Vagina (tissue), 2 donors: ENCODE data around the gene IQGAP2.

ENCODE experiments used
- POLR2A ChIP-seq, 2 donors: fragments of 450-650 bp; IDR thresholded peaks; one replicate each; pipeline ENCODE4 v1.6.1; 2017; ENCODE audit warnings: antibody characterized with exemption in 2 of 2, mild to moderate bottlenecking in 2 of 2, moderate library complexity in 2 of 2
- POLR2AphosphoS5 ChIP-seq, 2 donors: sonication (generic); formaldehyde crosslinking; IDR thresholded peaks; one replicate each; pipeline ENCODE4 v1.9.0; 2017; ENCODE audit warnings: antibody characterized with exemption in 2 of 2, mild to moderate bottlenecking in 2 of 2, low read depth in 1 of 2; ENCODE audit not compliant: insufficient read depth in 1 of 2
- TF ChIP-seq, protein P1 (sequence below), 3 experiments: fragments of 450-650 bp in 2 of 3; fragments of 200-600 bp in 1 of 3; sonication (generic) in 1 of 3; IDR thresholded peaks; one replicate each; pipeline ENCODE4 v1.5.1; 2017 to 2019; ENCODE audit warnings: antibody characterized with exemption in 3 of 3, mild to moderate bottlenecking in 2 of 3, moderate library complexity in 2 of 3

DNA sequence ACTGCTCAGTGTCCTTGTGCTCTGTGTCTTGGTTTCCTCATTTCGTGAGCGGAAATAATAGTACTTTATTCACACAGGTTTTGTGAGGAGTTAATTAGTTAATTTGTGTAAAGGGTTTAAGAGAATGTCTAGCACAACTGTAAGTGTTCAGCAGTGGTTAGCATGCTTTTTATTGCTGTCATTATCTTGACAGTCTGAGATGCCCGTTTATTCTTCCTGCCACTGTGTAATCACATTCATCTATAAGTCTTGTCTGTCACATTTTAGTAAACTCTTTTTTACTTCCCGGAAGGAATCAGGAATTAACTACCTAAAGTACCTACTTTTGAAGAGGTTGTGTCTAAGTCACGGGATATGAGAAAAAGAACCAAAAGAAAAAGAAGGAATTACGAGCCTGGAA, 38.0 kb downstream of the IQGAP2 start:
- TF ChIP-seq, protein P1, sequence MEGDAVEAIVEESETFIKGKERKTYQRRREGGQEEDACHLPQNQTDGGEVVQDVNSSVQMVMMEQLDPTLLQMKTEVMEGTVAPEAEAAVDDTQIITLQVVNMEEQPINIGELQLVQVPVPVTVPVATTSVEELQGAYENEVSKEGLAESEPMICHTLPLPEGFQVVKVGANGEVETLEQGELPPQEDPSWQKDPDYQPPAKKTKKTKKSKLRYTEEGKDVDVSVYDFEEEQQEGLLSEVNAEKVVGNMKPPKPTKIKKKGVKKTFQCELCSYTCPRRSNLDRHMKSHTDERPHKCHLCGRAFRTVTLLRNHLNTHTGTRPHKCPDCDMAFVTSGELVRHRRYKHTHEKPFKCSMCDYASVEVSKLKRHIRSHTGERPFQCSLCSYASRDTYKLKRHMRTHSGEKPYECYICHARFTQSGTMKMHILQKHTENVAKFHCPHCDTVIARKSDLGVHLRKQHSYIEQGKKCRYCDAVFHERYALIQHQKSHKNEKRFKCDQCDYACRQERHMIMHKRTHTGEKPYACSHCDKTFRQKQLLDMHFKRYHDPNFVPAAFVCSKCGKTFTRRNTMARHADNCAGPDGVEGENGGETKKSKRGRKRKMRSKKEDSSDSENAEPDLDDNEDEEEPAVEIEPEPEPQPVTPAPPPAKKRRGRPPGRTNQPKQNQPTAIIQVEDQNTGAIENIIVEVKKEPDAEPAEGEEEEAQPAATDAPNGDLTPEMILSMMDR (IDR thresholded peaks at IDR 0.05), result no peak
- TF ChIP-seq POLR2AphosphoS5 (IDR thresholded peaks at IDR 0.05; ENCODE audit: insufficient read depth in 1 of 2, low read depth in 1 of 2) (no peak), POLR2A (IDR thresholded peaks at IDR 0.05) (no peak)
